ENCODE measurements around the gene NBAS. TPM values are rescaled to one million over a fixed set of nuclear protein-coding genes. Genes with fewer than 3 reads are reported as not detected.

NBAS gene
- total and polyA plus RNA-seq, 9 of the 15 experiments (the other 6 are each of a cell fraction or from before 2014, with no cell fraction given) = 15.3 to 94.4 (median 69.9) TPM

DNA sequence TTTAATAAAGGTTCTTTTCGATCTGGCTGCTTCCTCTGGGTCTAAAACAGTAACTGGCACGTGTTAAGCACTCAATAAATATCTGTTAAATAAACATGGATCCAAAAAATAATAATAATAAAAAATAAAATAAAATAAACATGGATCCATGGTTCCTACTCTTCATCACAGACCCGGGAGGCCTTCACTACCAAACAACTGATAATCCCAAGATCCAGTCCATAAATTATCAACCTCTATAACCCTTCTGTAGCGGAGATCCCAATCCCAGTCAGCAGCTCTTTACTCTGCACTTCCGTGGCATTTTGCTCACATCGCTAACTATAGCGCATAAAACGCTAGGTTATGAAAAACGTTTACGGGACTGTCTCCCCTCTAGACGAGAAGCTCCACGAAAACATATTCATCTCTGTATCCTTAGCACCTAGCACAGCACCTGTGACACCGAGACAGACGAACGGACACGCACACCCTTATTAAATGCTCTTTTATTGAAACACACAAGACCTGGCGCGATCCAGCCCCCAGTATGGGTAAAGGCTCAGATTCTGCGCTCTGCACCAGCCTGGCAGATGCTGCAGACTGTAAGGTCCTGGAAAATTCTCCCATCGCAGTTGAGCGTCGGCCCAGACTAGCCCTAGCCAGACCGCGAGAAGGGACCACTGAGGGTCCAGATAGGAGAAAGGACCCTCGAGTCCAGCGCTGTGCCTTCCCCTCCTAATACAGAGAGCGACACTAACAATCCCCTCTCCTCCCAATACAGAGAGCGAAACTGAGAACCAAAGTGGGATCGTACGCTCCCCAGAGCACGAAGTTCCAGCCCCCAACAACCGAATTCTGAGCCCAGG is 770 bp downstream of the NBAS start (continued):
- TF ChIP-seq CEBPZ (IDR thresholded peaks at IDR 0.05; ENCODE audit: borderline replicate concordance, low read depth, low read length) (no peak), POLR3G (IDR thresholded peaks at IDR 0.05; ENCODE audit: extremely low read depth, insufficient read length, insufficient replicate concordance) (no peak), MEF2D (tag; conservative IDR thresholded peaks at IDR 0.05; ENCODE audit: low read depth) (no peak), JUN (IDR thresholded peaks at IDR 0.05; ENCODE audit: borderline replicate concordance, low read depth, low read length) (no peak), JUN (CRISPR knock-in tag; IDR thresholded peaks at IDR 0.05; ENCODE audit: borderline replicate concordance) (no peak), YY1 (IDR thresholded peaks at IDR 0.05; ENCODE audit: borderline replicate concordance in 1 of 3, control insufficient read depth in 1 of 3, extremely low read depth in 1 of 3, insufficient read depth in 3 of 3, insufficient read length in 1 of 3, insufficient replicate concordance in 2 of 3, low read depth in 1 of 3, low read length in 2 of 3) (peak in 1 of 3 experiments; percentile 43), SP1 (CRISPR knock-in tag; IDR thresholded peaks at IDR 0.05) (no peak), MBD2 (IDR thresholded peaks at IDR 0.05; ENCODE audit: borderline replicate concordance, low read depth) (no peak), NR2C2 (CRISPR knock-in tag; IDR thresholded peaks at IDR 0.05) (no peak), NR2C2 (tag; IDR thresholded peaks at IDR 0.05) (no peak), BRF1 (IDR thresholded peaks at IDR 0.05; ENCODE audit: borderline replicate concordance, extremely low read depth, insufficient read length) (no peak), GABPB2 (CRISPR knock-in tag; conservative IDR thresholded peaks at IDR 0.05) (no peak), RNF219 (CRISPR knock-in tag; IDR thresholded peaks at IDR 0.05) (no peak), CEBPG (CRISPR knock-in tag; IDR thresholded peaks at IDR 0.05) (no peak), CEBPG (tag; conservative IDR thresholded peaks at IDR 0.05 in 1 of 2, IDR thresholded peaks at IDR 0.05 in 1 of 2) (no peak)
- TF ChIP-seq, protein P1, sequence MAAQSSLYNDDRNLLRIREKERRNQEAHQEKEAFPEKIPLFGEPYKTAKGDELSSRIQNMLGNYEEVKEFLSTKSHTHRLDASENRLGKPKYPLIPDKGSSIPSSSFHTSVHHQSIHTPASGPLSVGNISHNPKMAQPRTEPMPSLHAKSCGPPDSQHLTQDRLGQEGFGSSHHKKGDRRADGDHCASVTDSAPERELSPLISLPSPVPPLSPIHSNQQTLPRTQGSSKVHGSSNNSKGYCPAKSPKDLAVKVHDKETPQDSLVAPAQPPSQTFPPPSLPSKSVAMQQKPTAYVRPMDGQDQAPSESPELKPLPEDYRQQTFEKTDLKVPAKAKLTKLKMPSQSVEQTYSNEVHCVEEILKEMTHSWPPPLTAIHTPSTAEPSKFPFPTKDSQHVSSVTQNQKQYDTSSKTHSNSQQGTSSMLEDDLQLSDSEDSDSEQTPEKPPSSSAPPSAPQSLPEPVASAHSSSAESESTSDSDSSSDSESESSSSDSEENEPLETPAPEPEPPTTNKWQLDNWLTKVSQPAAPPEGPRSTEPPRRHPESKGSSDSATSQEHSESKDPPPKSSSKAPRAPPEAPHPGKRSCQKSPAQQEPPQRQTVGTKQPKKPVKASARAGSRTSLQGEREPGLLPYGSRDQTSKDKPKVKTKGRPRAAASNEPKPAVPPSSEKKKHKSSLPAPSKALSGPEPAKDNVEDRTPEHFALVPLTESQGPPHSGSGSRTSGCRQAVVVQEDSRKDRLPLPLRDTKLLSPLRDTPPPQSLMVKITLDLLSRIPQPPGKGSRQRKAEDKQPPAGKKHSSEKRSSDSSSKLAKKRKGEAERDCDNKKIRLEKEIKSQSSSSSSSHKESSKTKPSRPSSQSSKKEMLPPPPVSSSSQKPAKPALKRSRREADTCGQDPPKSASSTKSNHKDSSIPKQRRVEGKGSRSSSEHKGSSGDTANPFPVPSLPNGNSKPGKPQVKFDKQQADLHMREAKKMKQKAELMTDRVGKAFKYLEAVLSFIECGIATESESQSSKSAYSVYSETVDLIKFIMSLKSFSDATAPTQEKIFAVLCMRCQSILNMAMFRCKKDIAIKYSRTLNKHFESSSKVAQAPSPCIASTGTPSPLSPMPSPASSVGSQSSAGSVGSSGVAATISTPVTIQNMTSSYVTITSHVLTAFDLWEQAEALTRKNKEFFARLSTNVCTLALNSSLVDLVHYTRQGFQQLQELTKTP (IDR thresholded peaks at IDR 0.05; ENCODE audit: low read depth in 1 of 2, partially characterized antibody in 2 of 2) = no peak

Data from K562 (cell line).